ENCODE data around the gene PTCH2.
"Not testable (repeated sequence)": the region's sequence is repeated elsewhere in the genome, so short reads cannot be mapped to it uniquely, and the experiment has no call there.

The PTCH2 gene

DNA sequence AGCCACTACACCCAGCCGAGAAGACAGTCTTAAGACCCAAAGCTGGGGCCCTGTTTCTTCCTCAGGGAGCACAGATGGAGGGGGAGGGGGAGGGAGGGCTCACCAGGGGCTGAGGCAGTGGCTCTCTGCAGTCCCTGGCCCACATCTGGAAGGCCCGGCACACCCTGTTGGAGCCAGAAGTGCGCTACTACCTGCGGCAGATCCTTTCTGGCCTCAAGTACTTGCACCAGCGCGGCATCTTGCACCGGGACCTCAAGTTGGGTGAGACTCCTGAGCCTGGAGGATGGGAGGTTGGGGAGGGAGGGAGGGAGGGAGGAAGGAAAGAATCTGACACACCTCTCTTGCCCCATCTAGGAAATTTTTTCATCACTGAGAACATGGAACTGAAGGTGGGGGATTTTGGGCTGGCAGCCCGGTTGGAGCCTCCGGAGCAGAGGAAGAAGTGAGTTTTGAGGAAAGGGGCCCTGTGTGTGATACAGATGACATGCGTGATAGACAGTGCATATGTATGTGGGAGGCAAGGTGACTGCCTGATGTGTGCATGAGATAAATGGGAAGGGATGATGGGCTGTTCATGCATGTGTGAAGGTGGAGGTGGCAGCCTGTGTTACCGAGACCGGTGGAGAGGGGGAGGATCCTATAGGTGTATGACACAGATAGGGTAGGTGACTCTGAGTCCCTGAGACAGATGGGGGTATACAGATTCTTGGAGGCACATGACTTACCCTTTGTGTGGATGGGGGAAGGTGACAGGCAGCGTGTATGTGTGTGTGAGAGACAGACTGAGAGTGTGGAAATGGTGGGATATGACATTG lies 41.4 kb downstream of the PTCH2 start:
- no peak for DNase-seq (ENCODE audit: low spot score)

GRCh38 chr1:44799770-44800584 lies 43.1 kb downstream of the PTCH2 start, which contains the start of gene PLK3:
TSS of gene PLK3 (plus strand) at chr1:44800377. CDS start at chr1:44800464, 87 bp downstream.
- peak; percentile 98 for DNase-seq (ENCODE audit: low spot score)

GRCh38 chr1:44798481-44799365 lies 44.3 kb downstream of the PTCH2 start:
- DNase-seq (ENCODE audit: low spot score): no peak

DNA sequence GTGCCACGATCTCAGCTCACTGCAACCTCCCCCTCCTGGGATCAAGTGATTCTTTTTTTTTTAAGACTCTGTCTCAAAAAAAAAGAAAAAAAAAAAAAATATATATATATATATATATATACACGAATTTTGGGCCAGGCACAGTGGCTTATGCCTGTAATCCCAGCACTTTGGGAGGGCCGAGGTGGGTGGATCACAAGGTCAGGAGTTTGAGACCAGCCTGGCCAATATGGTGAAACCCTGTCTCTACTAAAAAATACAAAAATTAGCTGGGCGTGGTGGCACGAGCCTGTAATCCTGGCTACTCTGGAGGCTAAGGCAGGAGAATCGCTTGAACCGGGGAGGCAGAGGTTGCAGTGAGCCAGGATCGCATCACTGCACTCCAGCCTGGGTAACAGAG lies 45.2 kb downstream of the PTCH2 start:
- DNase-seq (ENCODE audit: low spot score): not testable (repeated sequence)

GRCh38 chr1:44792736-44793502 lies 50.1 kb downstream of the PTCH2 start:
- no peak for DNase-seq (ENCODE audit: low spot score)

- DNase-seq (ENCODE audit: low spot score): no peak
These were observed 51.9 kb downstream of the PTCH2 start for GRCh38 chr1:44790968-44791801.

GRCh38 chr1:44788120-44788860 lies 54.8 kb downstream of the PTCH2 start, which contains the start of gene BEST4:
TSS of gene BEST4 (minus strand) at chr1:44788170. CDS start at chr1:44787705, 465 bp downstream.
- no peak for DNase-seq (ENCODE audit: low spot score)

GRCh38 chr1:44787506-44787905 lies 55.5 kb downstream of the PTCH2 start:
- no peak for DNase-seq (ENCODE audit: low spot score)

DNA sequence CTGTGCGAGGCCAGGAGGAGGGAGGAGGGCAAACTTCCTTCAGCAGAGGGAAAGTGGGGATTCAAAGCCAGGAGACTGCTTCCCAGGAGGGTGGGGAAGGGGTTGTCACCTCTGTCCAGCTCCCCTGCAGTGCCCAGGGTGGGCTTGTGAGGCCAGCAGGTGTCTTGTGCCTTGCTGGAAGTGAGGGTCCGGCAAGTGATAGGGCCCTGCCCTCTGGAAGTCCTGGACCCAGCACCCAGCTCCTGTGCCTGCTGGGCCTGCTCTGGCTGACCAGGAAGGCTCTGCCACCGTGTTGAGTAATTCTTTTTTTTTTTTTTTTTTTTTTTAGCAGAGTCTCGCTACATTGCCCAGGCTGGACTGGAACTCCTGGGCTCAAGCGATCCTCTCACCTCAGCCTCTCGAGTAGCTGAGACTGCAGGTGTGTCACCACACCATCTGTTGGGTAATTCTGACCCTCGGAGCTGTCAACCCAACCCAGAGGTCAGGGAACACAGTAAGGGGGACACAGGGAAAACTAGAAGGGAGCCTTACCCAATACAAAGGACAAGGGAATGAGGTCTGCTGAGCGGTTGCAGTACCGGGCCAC lies 56.1 kb downstream of the PTCH2 start:
- DNase-seq (ENCODE audit: low spot score): no peak

GRCh38 chr1:44786138-44786840 lies 56.8 kb downstream of the PTCH2 start:
- peak; percentile 46 for DNase-seq (ENCODE audit: low spot score)

GRCh38 chr1:44785501-44786137 lies 57.4 kb downstream of the PTCH2 start:
- no peak for DNase-seq (ENCODE audit: low spot score)

GRCh38 chr1:44785029-44785380 lies 58.0 kb downstream of the PTCH2 start:
- no peak for DNase-seq (ENCODE audit: low spot score)

DNA sequence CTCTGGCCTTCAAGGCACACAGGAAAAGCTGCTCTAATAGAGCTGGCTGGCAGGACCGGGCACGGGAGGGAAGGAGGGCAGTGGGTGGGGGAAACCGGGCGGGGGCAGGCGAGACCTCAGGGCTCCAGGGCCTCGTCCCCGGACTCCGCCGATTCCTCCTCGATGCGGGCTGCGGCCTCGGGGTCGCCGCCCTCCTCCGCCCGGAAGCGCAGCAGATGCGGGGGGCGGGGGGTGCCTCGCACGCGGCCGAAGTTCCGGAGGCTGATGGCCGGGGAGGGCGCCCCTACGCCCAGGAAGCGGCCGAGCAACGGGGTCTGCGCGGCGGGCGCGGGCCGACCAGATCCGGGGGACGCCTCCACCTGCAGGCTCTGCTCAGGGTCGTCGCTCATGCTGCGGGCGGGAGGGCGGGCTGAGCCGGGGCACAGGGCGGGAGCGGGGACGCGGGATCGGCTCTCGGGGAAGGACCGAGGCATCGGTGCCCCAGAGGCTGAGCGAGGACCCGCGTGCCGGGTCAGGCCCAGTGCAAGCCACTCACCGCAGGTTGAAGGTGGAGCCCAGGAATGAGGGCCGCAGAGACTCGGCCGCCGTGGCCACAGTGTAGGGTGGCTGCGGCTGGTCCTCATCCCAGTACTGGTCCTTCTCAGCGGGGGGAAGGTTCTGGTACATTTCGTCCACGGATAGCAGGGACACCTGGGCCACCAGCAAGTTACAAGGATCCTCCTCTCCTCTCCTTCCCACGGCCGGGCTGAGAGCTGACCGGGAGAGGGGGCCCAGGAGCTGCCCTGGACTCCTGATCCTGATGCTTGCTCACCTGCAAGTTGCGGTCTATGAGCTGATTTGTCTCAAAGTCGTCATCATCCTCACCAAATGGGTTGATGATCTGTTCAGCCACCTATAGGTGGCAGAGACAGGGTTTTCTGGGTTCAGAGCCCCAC lies 58.7 kb downstream of the PTCH2 start:
- no peak for DNase-seq (ENCODE audit: low spot score)

DNA sequence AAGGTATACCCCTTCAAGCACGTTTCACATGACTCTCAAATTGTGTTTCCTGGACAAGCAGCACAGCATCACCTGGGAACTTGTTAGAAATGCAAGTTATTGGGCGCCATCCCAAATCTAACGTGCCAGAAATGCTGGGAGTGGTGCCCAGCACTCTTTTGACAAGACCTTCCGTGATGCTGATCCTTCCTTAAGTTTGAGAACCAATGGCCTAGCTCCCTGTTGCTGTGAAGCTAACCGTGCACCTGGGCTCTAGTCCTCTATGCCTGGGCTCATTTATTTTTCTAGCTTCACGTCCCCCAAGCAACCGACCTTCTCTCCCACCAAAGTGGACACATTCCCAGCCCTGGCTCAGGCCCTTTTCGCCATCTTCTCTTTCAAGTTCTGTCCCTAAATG lies 59.4 kb downstream of the PTCH2 start:
- no peak for DNase-seq (ENCODE audit: low spot score)

GRCh38 chr1:44780583-44781121 lies 62.4 kb downstream of the PTCH2 start:
- no peak for DNase-seq (ENCODE audit: low spot score)

- DNase-seq (ENCODE audit: low spot score): no peak
These were observed 64.1 kb downstream of the PTCH2 start for GRCh38 chr1:44778705-44779576.
